H1 (cell line): ENCODE results near the gene PTPN12. TPM values are rescaled to one million over a fixed set of nuclear protein-coding genes. Genes with fewer than 3 reads are reported as not detected.

Experiments
- CTCF ChIA-PET: fragments of 300-600 bp; sonication (Branson Sonifier 250); formaldehyde crosslinking; loops from one replicate; lab custom pipeline; 2021; ENCODE audit not compliant: partially characterized antibody; lab: Charles Lee
- POLR2A ChIA-PET: fragments of 300-600 bp; sonication (Branson Sonifier 250); formaldehyde crosslinking; loops from one replicate; lab custom pipeline; 2021; ENCODE audit warnings: inconsistent platforms; ENCODE audit not compliant: partially characterized antibody; lab: Charles Lee
- DNase-seq, 2 experiments: peaks; one replicate each; pipeline versions ENCODE4 v3.0.0 to v3.0.0-alpha.2; 2010 to 2022; ENCODE audit warnings: low spot score in 2 of 2, low read depth in 1 of 2, mixed read lengths in 1 of 2
- FAIRE-seq: peaks from 2 replicates; lab custom pipeline; 2011; peaks lifted over from hg19 to GRCh38; lab: Jason Lieb, UNC
- H2AFZ ChIP-seq: 2 replicates; pipeline ENCODE4 v1.8.1; 2012; ENCODE audit warnings: low read length, inconsistent platforms
- H2AK5ac ChIP-seq: 2 replicates; pipeline ENCODE4 v1.6.1; 2013; ENCODE audit warnings: low read depth, low read length
- H2BK120ac ChIP-seq: replicated peaks from 2 replicates; pipeline ENCODE3; 2013; ENCODE audit warnings: low read depth, low read length, inconsistent platforms
- H2BK12ac ChIP-seq: 2 replicates; pipeline ENCODE4 v1.6.1; 2013; ENCODE audit warnings: low read depth, low read length
- H2BK15ac ChIP-seq: 2 replicates; pipeline ENCODE4 v1.6.1; 2013; ENCODE audit warnings: low read length
- H2BK20ac ChIP-seq: 2 replicates; pipeline ENCODE4 v1.6.1; 2013; ENCODE audit warnings: low read length
- H2BK5ac ChIP-seq: 2 replicates; pipeline ENCODE4 v1.6.1; 2013; ENCODE audit warnings: low read depth, low read length
- H3K14ac ChIP-seq: 2 replicates; pipeline ENCODE4 v1.6.1; 2013; ENCODE audit warnings: inconsistent platforms; ENCODE audit not compliant: insufficient read length
- H3K18ac ChIP-seq: 2 replicates; pipeline ENCODE4 v1.6.1; 2013; ENCODE audit warnings: low read length; ENCODE audit errors: extremely low read depth
- H3K23ac ChIP-seq: 2 replicates; pipeline ENCODE4 v1.6.1; 2013; ENCODE audit warnings: inconsistent platforms; ENCODE audit not compliant: insufficient read length
- H3K23me2 ChIP-seq: 2 replicates; pipeline ENCODE4 v1.6.1; 2013; ENCODE audit warnings: low read depth, low read length
- H3K27ac ChIP-seq: 2 replicates; pipeline ENCODE4 v1.6.1; 2011; ENCODE audit warnings: low read depth, low read length, inconsistent platforms
- H3K27me3 ChIP-seq, 4 experiments: replicated peaks in 1 of 4; 1 replicate in 1 of 4; 2 replicates in 3 of 4; pipeline versions ENCODE4 v1.6.1 to v1.8.1; 2011 to 2013; ENCODE audit warnings: low read length in 3 of 4, mild to moderate bottlenecking in 3 of 4, inconsistent platforms in 2 of 4, mixed read lengths in 2 of 4, moderate library complexity in 1 of 4; ENCODE audit not compliant: control insufficient read depth in 3 of 4, insufficient read depth in 3 of 4; ENCODE audit errors: extremely low read depth in 1 of 4
- H3K36me3 ChIP-seq, 4 experiments: 2 replicates each; pipeline versions ENCODE4 v1.6.1 to v1.8.1; 2011 to 2013; ENCODE audit warnings: mild to moderate bottlenecking in 4 of 4, low read length in 3 of 4, moderate library complexity in 2 of 4, control low read depth in 1 of 4, inconsistent platforms in 1 of 4; ENCODE audit not compliant: insufficient read depth in 4 of 4, control insufficient read depth in 2 of 4
- H3K4ac ChIP-seq: replicated peaks from 2 replicates; pipeline ENCODE3; 2013; ENCODE audit warnings: low read length, low read depth, mixed read lengths, inconsistent platforms; ENCODE audit not compliant: insufficient read length
- H3K4me1 ChIP-seq, 4 experiments: replicated peaks in 1 of 4; 1 replicate in 1 of 4; 2 replicates in 3 of 4; pipeline versions ENCODE4 v1.6.1 to v1.8.1; 2011 to 2013; ENCODE audit warnings: low read length in 3 of 4, inconsistent platforms in 2 of 4, mixed read lengths in 1 of 4; ENCODE audit not compliant: insufficient read depth in 4 of 4, control insufficient read depth in 3 of 4
- H3K4me2 ChIP-seq, 2 experiments: 2 replicates each; pipeline versions ENCODE4 v1.6.1 to v1.8.1; 2011 to 2013; ENCODE audit warnings: low read depth in 2 of 2, low read length in 2 of 2, control low read depth in 1 of 2, inconsistent platforms in 1 of 2, mild to moderate bottlenecking in 1 of 2; ENCODE audit not compliant: insufficient read depth in 1 of 2
- H3K4me3 ChIP-seq, 4 experiments: fragments of 200-600, 300-600 bp in 1 of 4; sonication (generic), shearing (Covaris generic), sonication (Bioruptor Twin) in 1 of 4; 2 replicates each; pipeline versions ENCODE4 v1.5.1 to v1.8.1; 2011 to 2016; ENCODE audit warnings: low read length in 4 of 4, low read depth in 3 of 4, control low read depth in 2 of 4, inconsistent platforms in 2 of 4, mild to moderate bottlenecking in 2 of 4, mixed read lengths in 1 of 4, moderate library complexity in 1 of 4; ENCODE audit not compliant: insufficient read depth in 2 of 4; ENCODE audit errors: extremely low read depth in 1 of 4
- H3K56ac ChIP-seq: replicated peaks from 2 replicates; pipeline ENCODE3; 2013; ENCODE audit warnings: low read depth, mild to moderate bottlenecking, mixed read lengths, low read length, inconsistent platforms; ENCODE audit not compliant: insufficient read length
- H3K79me1 ChIP-seq: 2 replicates; pipeline ENCODE4 v1.6.1; 2013; ENCODE audit warnings: low read depth, low read length, control low read depth
- H3K79me2 ChIP-seq, 2 experiments: 2 replicates each; pipeline versions ENCODE4 v1.6.1 to v1.8.1; 2012 to 2013; ENCODE audit warnings: low read length in 2 of 2, mild to moderate bottlenecking in 2 of 2, inconsistent platforms in 1 of 2; ENCODE audit not compliant: insufficient read depth in 2 of 2, control insufficient read depth in 1 of 2
- H3K9ac ChIP-seq, 4 experiments: replicated peaks in 1 of 4; 1 replicate in 1 of 4; 2 replicates in 3 of 4; pipeline versions ENCODE4 v1.6.1 to v1.8.1; 2011 to 2013; ENCODE audit warnings: low read depth in 3 of 4, low read length in 3 of 4, control low read depth in 2 of 4, mild to moderate bottlenecking in 2 of 4, moderate library complexity in 2 of 4, inconsistent platforms in 1 of 4; ENCODE audit errors: extremely low read depth in 1 of 4
- H3K9me3 ChIP-seq, 2 experiments: 2 replicates each; pipeline versions ENCODE4 v1.6.1 to v1.8.1; 2012 to 2013; ENCODE audit warnings: mild to moderate bottlenecking in 2 of 2, moderate library complexity in 2 of 2, control low read depth in 1 of 2, inconsistent platforms in 1 of 2, low read depth in 1 of 2, low read length in 1 of 2, mixed read lengths in 1 of 2; ENCODE audit not compliant: insufficient read depth in 2 of 2
- H4K20me1 ChIP-seq, 2 experiments: replicated peaks in 1 of 2; 2 replicates each; pipeline versions ENCODE3 to v1.8.1; 2011 to 2013; ENCODE audit warnings: inconsistent platforms in 2 of 2, low read length in 2 of 2, mild to moderate bottlenecking in 1 of 2; ENCODE audit not compliant: insufficient read depth in 2 of 2, control insufficient read depth in 1 of 2
- H4K5ac ChIP-seq: 2 replicates; pipeline ENCODE4 v1.6.1; 2013; ENCODE audit warnings: low read length, low read depth, mixed read lengths, inconsistent platforms; ENCODE audit not compliant: insufficient read length
- H4K8ac ChIP-seq: 2 replicates; pipeline ENCODE4 v1.8.0; 2013; ENCODE audit warnings: mild to moderate bottlenecking, moderate library complexity, low read length, inconsistent platforms; ENCODE audit not compliant: insufficient read depth; ENCODE audit errors: extremely low read depth
- H4K91ac ChIP-seq: replicated peaks from 2 replicates; pipeline ENCODE3; 2013; ENCODE audit warnings: low read length, mixed read lengths, inconsistent platforms; ENCODE audit not compliant: insufficient read length
- ASH2L ChIP-seq: fragments of 200-600, 300-600 bp; sonication (generic); IDR thresholded peaks from one replicate; pipeline ENCODE4 v1.7.1; 2017; ENCODE audit warnings: low read length
- BACH1 ChIP-seq: IDR thresholded peaks from 2 replicates; pipeline ENCODE4 v1.6.1; 2012; ENCODE audit warnings: low read length, improper control_type of control experiment
- BCL11A ChIP-seq, 2 experiments: IDR thresholded peaks; one replicate each; pipeline ENCODE4 v1.6.1; 2011; ENCODE audit warnings: low read depth in 2 of 2, low read length in 2 of 2, mild to moderate bottlenecking in 2 of 2
- NANOG ChIP-seq: IDR thresholded peaks from 2 replicates; pipeline ENCODE4 v1.6.1; 2011; ENCODE audit warnings: low read length, low read depth, mild to moderate bottlenecking, inconsistent platforms; ENCODE audit not compliant: insufficient read depth, poor library complexity, severe bottlenecking
- PHF8 ChIP-seq: fragments of 200-600 bp; sonication (generic); conservative IDR thresholded peaks from 2 replicates; pipeline ENCODE4 v1.7.1; 2012; ENCODE audit warnings: low read depth, mild to moderate bottlenecking, inconsistent platforms, low read length, moderate library complexity
- POLR2A ChIP-seq, 2 experiments: IDR thresholded peaks; 1 replicate in 1 of 2; 2 replicates in 1 of 2; pipeline ENCODE4 v1.6.1; 2011; ENCODE audit warnings: low read depth in 2 of 2, low read length in 2 of 2, mild to moderate bottlenecking in 2 of 2; ENCODE audit errors: control extremely low read depth in 1 of 2
- POU5F1 ChIP-seq: IDR thresholded peaks from 2 replicates; pipeline ENCODE4 v1.6.1; 2011; ENCODE audit warnings: low read depth, mild to moderate bottlenecking, low read length, moderate library complexity
- SRF ChIP-seq: IDR thresholded peaks from 2 replicates; pipeline ENCODE4 v1.6.1; 2011; ENCODE audit warnings: mild to moderate bottlenecking, low read depth, low read length, moderate library complexity
- polyA plus RNA-seq, 7 experiments: library from polyadenylated mRNA; depleted of rRNA in 3 of 7; stranded (reverse) in 5 of 7; unstranded in 2 of 7; fragments of >200 nt in 5 of 7; fragments of 200-250 nt in 2 of 7; gene quantifications; 1 replicate in 5 of 7; 2 replicates in 1 of 7; 4 replicates in 1 of 7; pipeline versions ENCODE4 v1.2.1 to v1.2.3, GENCODE V29; 2011 to 2013; ENCODE audit warnings: missing spikeins in 2 of 7, mixed read lengths in 2 of 7
- total RNA-seq: library from RNA; stranded (reverse); fragmentation: NEBNext Ultra II Directional; extraction: Animal tissue kit (Norgen Biotek cat#: 25700); gene quantifications from 2 replicates; pipeline ENCODE4 v1.2.1, GENCODE V29; 2021
- TF ChIP-seq, protein P1 (sequence below): IDR thresholded peaks from 2 replicates; pipeline ENCODE4 v1.6.1; 2012; ENCODE audit warnings: inconsistent platforms
- TF ChIP-seq, protein P2 (sequence below), 3 experiments: IDR thresholded peaks; 1 replicate in 2 of 3; 2 replicates in 1 of 3; pipeline versions ENCODE4 v1.5.1 to v1.6.1; 2011; ENCODE audit warnings: low read length in 3 of 3, mild to moderate bottlenecking in 3 of 3, inconsistent platforms in 2 of 3, low read depth in 1 of 3, moderate library complexity in 1 of 3; ENCODE audit not compliant: insufficient read depth in 1 of 3; ENCODE audit errors: control extremely low read depth in 1 of 3
- TF ChIP-seq, protein P3 (sequence below): IDR thresholded peaks from 2 replicates; pipeline ENCODE4 v1.6.1; 2011; ENCODE audit warnings: low read depth, mild to moderate bottlenecking, low read length; ENCODE audit not compliant: insufficient read depth
- TF ChIP-seq, protein P4 (sequence below): IDR thresholded peaks from 2 replicates; pipeline ENCODE4 v1.6.1; 2012; ENCODE audit warnings: inconsistent platforms

PTPN12 gene
- total and polyA plus RNA-seq, 2 of the 8 experiments (the other 6 are each of a cell fraction or from before 2014, with no cell fraction given), result 39.7 to 132 TPM

DNA sequence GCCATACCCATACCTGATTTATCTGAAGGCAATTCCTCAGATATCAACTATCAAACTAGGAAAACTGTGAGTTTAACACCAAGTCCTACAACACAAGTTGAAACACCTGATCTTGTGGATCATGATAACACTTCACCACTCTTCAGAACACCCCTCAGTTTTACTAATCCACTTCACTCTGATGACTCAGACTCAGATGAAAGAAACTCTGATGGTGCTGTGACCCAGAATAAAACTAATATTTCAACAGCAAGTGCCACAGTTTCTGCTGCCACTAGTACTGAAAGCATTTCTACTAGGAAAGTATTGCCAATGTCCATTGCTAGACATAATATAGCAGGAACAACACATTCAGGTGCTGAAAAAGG lies 90.2 kb downstream of the PTPN12 start:
- Histone ChIP-seq H3K4ac (no peak overlapping the region), H2BK120ac (no peak overlapping the region), H3K27me3 (no peaks in the 10 kb centered on the region), H3K9me3 (no peaks in the 10 kb centered on the region), H4K91ac (no peak overlapping the region), H3K79me2 (no peaks in the 10 kb centered on the region), H3K36me3 (peaks cover 13 to 67% (median 28%) of the 10 kb centered on the region in 4 experiments), H4K20me1 (no peaks in the 10 kb centered on the region), H2BK20ac (no peak overlapping the region), H3K18ac (no peak overlapping the region), H4K5ac (no peak overlapping the region), H3K23me2 (no peaks in the 10 kb centered on the region), H2BK12ac (no peak overlapping the region), H3K23ac (no peak overlapping the region), H4K8ac (no peak overlapping the region), H2BK5ac (no peak overlapping the region), H2BK15ac (no peak overlapping the region), H3K9ac (no peak overlapping the region), H2AFZ (no peak overlapping the region), H3K79me1 (no peaks in the 10 kb centered on the region), H3K4me1 (no peaks in the 10 kb centered on the region), H3K4me3 (no peak overlapping the region), H3K14ac (no peak overlapping the region), H2AK5ac (no peak overlapping the region), H3K56ac (no peak overlapping the region), H3K4me2 (no peak overlapping the region), H3K27ac (no peak overlapping the region)
- DNase-seq, result no peak
- no peak for FAIRE-seq
- CTCF ChIA-PET, result no interaction called here
- POLR2A ChIA-PET, result no interaction called here
- TF ChIP-seq PHF8 (no peak), NANOG (no peak), SRF (no peak), POU5F1 (no peak), ASH2L (no peak), BACH1 (no peak), BCL11A (IDR thresholded peaks at IDR 0.05; ENCODE audit: low read depth in 2 of 2, low read length in 2 of 2) (no peak), POLR2A (IDR thresholded peaks at IDR 0.05; ENCODE audit: control extremely low read depth in 1 of 2, low read depth in 2 of 2, low read length in 2 of 2) (no peak)
- TF ChIP-seq, protein P1, sequence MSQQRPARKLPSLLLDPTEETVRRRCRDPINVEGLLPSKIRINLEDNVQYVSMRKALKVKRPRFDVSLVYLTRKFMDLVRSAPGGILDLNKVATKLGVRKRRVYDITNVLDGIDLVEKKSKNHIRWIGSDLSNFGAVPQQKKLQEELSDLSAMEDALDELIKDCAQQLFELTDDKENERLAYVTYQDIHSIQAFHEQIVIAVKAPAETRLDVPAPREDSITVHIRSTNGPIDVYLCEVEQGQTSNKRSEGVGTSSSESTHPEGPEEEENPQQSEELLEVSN, result no peak
- TF ChIP-seq, protein P2, sequence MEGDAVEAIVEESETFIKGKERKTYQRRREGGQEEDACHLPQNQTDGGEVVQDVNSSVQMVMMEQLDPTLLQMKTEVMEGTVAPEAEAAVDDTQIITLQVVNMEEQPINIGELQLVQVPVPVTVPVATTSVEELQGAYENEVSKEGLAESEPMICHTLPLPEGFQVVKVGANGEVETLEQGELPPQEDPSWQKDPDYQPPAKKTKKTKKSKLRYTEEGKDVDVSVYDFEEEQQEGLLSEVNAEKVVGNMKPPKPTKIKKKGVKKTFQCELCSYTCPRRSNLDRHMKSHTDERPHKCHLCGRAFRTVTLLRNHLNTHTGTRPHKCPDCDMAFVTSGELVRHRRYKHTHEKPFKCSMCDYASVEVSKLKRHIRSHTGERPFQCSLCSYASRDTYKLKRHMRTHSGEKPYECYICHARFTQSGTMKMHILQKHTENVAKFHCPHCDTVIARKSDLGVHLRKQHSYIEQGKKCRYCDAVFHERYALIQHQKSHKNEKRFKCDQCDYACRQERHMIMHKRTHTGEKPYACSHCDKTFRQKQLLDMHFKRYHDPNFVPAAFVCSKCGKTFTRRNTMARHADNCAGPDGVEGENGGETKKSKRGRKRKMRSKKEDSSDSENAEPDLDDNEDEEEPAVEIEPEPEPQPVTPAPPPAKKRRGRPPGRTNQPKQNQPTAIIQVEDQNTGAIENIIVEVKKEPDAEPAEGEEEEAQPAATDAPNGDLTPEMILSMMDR (IDR thresholded peaks at IDR 0.05; ENCODE audit: control extremely low read depth in 1 of 3, insufficient read depth in 1 of 3, low read depth in 1 of 3, low read length in 3 of 3), result no peak
- TF ChIP-seq, protein P3, sequence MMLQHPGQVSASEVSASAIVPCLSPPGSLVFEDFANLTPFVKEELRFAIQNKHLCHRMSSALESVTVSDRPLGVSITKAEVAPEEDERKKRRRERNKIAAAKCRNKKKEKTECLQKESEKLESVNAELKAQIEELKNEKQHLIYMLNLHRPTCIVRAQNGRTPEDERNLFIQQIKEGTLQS, result no peak
- TF ChIP-seq, protein P4, sequence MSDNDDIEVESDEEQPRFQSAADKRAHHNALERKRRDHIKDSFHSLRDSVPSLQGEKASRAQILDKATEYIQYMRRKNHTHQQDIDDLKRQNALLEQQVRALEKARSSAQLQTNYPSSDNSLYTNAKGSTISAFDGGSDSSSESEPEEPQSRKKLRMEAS, result no peak
